Karpas-422 (cell line): ENCODE data around the gene SLC16A5. TPM values are rescaled to one million over a fixed set of nuclear protein-coding genes. Genes with fewer than 3 reads are reported as not detected.

Experiments used
- DNase-seq: peaks from one replicate; pipeline ENCODE4 v3.0.0-alpha.2; 2015
- H2AFZ ChIP-seq: fragments of 200-600 bp; sonication (generic); 2 replicates; pipeline ENCODE4 v1.6.1; 2014; ENCODE audit warnings: antibody characterized with exemption, low read length, mixed read lengths
- H3K27ac ChIP-seq: fragments of 200-600 bp; sonication (generic); 2 replicates; pipeline ENCODE4 v1.5.1; 2014; ENCODE audit warnings: mild to moderate bottlenecking, low read length, moderate library complexity
- H3K27me3 ChIP-seq: fragments of 200-600 bp; sonication (generic); 2 replicates; pipeline ENCODE4 v1.6.1; 2014; ENCODE audit warnings: low read length, mixed read lengths
- H3K36me3 ChIP-seq: fragments of 200-600 bp; sonication (generic); 2 replicates; pipeline ENCODE4 v1.6.1; 2014; ENCODE audit warnings: low read length, mixed read lengths; ENCODE audit not compliant: insufficient read depth
- H3K4me1 ChIP-seq: fragments of 200-600 bp; sonication (generic); 2 replicates; pipeline ENCODE4 v1.6.1; 2014; ENCODE audit warnings: mild to moderate bottlenecking, low read length, mixed read lengths
- H3K4me2 ChIP-seq: fragments of 200-600 bp; sonication (generic); 2 replicates; pipeline ENCODE4 v1.6.1; 2014; ENCODE audit warnings: low read length, low read depth, mild to moderate bottlenecking; ENCODE audit not compliant: poor library complexity, severe bottlenecking
- H3K4me3 ChIP-seq: fragments of 200-600 bp; sonication (generic); 2 replicates; pipeline ENCODE4 v1.5.1; 2014; ENCODE audit warnings: mild to moderate bottlenecking, antibody characterized with exemption, low read length, mixed read lengths
- H3K79me2 ChIP-seq: fragments of 200-600 bp; sonication (generic); 2 replicates; pipeline ENCODE4 v1.6.1; 2014; ENCODE audit warnings: mild to moderate bottlenecking, low read length, mixed read lengths
- H3K9ac ChIP-seq: fragments of 200-600 bp; sonication (generic); 2 replicates; pipeline ENCODE4 v1.6.0; 2014; ENCODE audit warnings: low read length
- H3K9me2 ChIP-seq: fragments of 200-600 bp; sonication (generic), shearing (Covaris generic); replicated peaks from 2 replicates; pipeline ENCODE4 v1.6.0; 2014; ENCODE audit warnings: mild to moderate bottlenecking, low read length, moderate library complexity; ENCODE audit not compliant: insufficient read depth
- H3K9me3 ChIP-seq: fragments of 300-700, 200-600 bp; sonication (generic); 2 replicates; pipeline ENCODE4 v1.6.1; 2014; ENCODE audit warnings: low read length, mixed read lengths
- H4K20me1 ChIP-seq: fragments of 200-600 bp; sonication (generic); 2 replicates; pipeline ENCODE4 v1.6.1; 2014; ENCODE audit warnings: mild to moderate bottlenecking, antibody characterized with exemption, low read length, low read depth; ENCODE audit not compliant: insufficient read depth
- total RNA-seq: library from RNA; depleted of rRNA; stranded (reverse); fragments of >200 nt; shearing (Covaris generic); gene quantifications from 2 replicates; pipeline ENCODE4 v1.2.3, GENCODE V29; 2014; ENCODE audit warnings: low replicate concordance

Gene SLC16A5
- total RNA-seq, 1 experiment from 2014 or later, result not detected

GRCh38 chr17:75108193-75108592 is 20.4 kb downstream of the SLC16A5 start:
- peak; percentile 39 for DNase-seq
- Histone ChIP-seq H2AFZ (no peak overlapping the region), H3K4me1 (peaks cover 26% of the 10 kb centered on the region), H3K27me3 (no peaks in the 10 kb centered on the region; the same call in 1 of the 2 replicates), H4K20me1 (no peaks in the 10 kb centered on the region), H3K27ac (no peak overlapping the region), H3K9me3 (no peaks in the 10 kb centered on the region), H3K4me3 (no peak overlapping the region), H3K36me3 (no peaks in the 10 kb centered on the region), H3K4me2 (no peak overlapping the region), H3K9ac (no peak overlapping the region), H3K79me2 (peaks cover 19% of the 10 kb centered on the region), H3K9me2 (no peaks in the 10 kb centered on the region)

- peaks cover 31% of the 10 kb centered on the region for H3K4me1 ChIP-seq
- H3K36me3 ChIP-seq, result no peaks in the 10 kb centered on the region
- no peaks in the 10 kb centered on the region for H3K9me3 ChIP-seq
- H3K9me2 ChIP-seq, result no peaks in the 10 kb centered on the region
- H3K4me2 ChIP-seq, result peak overlapping the region; percentile 92
- no peak overlapping the region for H3K27ac ChIP-seq
- H3K4me3 ChIP-seq, result peak overlapping the region; percentile 94
- peak overlapping the region; percentile 80 for H2AFZ ChIP-seq
- no peaks in the 10 kb centered on the region; the same call in 1 of the 2 replicates for H3K27me3 ChIP-seq
- H4K20me1 ChIP-seq, result no peaks in the 10 kb centered on the region
- peak overlapping the region; percentile 73 for H3K9ac ChIP-seq
- peaks cover 19% of the 10 kb centered on the region for H3K79me2 ChIP-seq
- peak; percentile 40 for DNase-seq
Measured at GRCh38 chr17:75109046-75109406, 21.3 kb downstream of the SLC16A5 start.

- Histone ChIP-seq H2AFZ (peak within 1 kb of the TSS; percentile 80), H3K27me3 (no peaks in the 10 kb centered on the region; the same call in 1 of the 2 replicates), H3K4me3 (peak within 1 kb of the TSS; percentile 94), H3K9ac (peak within 1 kb of the TSS; percentile 73), H3K36me3 (no peaks in the 10 kb centered on the region), H3K4me1 (peaks cover 36% of the 10 kb centered on the region), H3K27ac (no peak within 1 kb of the TSS), H3K4me2 (peak within 1 kb of the TSS; percentile 92), H3K79me2 (peaks cover 23% of the 10 kb centered on the region), H3K9me3 (no peaks in the 10 kb centered on the region), H4K20me1 (no peaks in the 10 kb centered on the region), H3K9me2 (no peaks in the 10 kb centered on the region)
- DNase-seq, result peak; percentile 95
Measured at GRCh38 chr17:75109407-75110233, 21.9 kb downstream of the SLC16A5 start, which contains the start of gene ARMC7. Gene ARMC7, plus strand, starts transcription at chr17:75109969. Its CDS starts 320 bp downstream, at chr17:75110289.

DNA sequence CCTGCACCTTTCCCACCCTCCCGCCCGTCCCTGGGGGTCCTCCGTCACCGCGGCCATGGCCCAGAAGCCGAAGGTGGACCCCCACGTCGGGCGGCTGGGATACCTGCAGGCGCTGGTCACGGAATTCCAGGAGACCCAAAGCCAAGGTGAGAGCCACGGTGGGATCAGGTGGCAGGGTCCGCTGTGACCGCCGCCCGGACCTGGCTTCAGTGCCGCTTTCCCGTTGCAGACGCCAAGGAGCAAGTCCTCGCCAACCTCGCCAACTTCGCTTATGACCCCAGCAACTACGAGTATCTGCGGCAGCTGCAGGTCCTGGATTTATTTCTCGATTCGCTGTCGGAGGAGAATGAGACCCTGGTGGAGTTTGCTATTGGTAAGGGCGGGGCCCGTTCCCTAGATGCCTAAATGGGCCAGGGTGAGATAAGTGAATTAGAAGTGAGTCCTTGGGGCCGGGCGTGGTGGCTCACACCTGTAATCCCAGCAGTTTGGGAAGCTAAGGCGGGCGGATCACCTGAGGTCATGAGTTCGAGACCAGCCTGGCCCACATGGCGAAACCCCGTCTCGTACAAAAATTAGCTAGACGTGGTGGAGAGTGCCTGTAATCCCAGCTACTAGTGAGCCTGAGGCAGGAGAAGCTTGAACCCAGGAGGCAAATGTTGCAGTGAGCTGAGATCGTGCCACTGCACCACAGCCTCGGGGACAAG is 22.6 kb downstream of the SLC16A5 start:
- peak; percentile 39 for DNase-seq
- Histone ChIP-seq H3K9ac (peak overlapping the region; percentile 73), H3K27me3 (no peaks in the 10 kb centered on the region; the same call in 1 of the 2 replicates), H4K20me1 (no peaks in the 10 kb centered on the region), H3K9me3 (no peaks in the 10 kb centered on the region), H3K4me2 (peak overlapping the region; percentile 92), H3K27ac (no peak overlapping the region), H3K4me3 (peak overlapping the region; percentile 94), H2AFZ (no peak overlapping the region), H3K36me3 (0 out of 2 replicates have a peak, but pooled peaks cover 3% of the 10 kb centered on the region), H3K4me1 (peaks cover 44% of the 10 kb centered on the region), H3K9me2 (no peaks in the 10 kb centered on the region), H3K79me2 (peaks cover 29% of the 10 kb centered on the region)

GRCh38 chr17:75111777-75112335 is 24.1 kb downstream of the SLC16A5 start:
- 0 out of 2 replicates have a peak, but pooled peaks cover 3% of the 10 kb centered on the region for H4K20me1 ChIP-seq
- H3K4me2 ChIP-seq, result peak overlapping the region; percentile 92
- H3K27ac ChIP-seq, result no peak overlapping the region
- H3K9me3 ChIP-seq, result no peaks in the 10 kb centered on the region
- H3K9me2 ChIP-seq, result no peaks in the 10 kb centered on the region
- no peak overlapping the region for H2AFZ ChIP-seq
- H3K9ac ChIP-seq, result no peak overlapping the region
- H3K79me2 ChIP-seq, result peaks cover 39% of the 10 kb centered on the region
- 0 out of 2 replicates have a peak, but pooled peaks cover 3% of the 10 kb centered on the region for H3K36me3 ChIP-seq
- no peak overlapping the region; the same call in 1 of the 2 replicates for H3K4me3 ChIP-seq
- no peak for DNase-seq
- H3K4me1 ChIP-seq, result peaks cover 52% of the 10 kb centered on the region
- no peaks in the 10 kb centered on the region; the same call in 1 of the 2 replicates for H3K27me3 ChIP-seq

GRCh38 chr17:75113798-75114551 is 26.2 kb downstream of the SLC16A5 start:
- peak; percentile 96 for DNase-seq
- Histone ChIP-seq H3K79me2 (peaks cover 41% of the 10 kb centered on the region), H3K4me3 (peak overlapping the region; percentile 59; the same call in 1 of the 2 replicates), H3K27me3 (no peaks in the 10 kb centered on the region; the same call in 1 of the 2 replicates), H4K20me1 (0 out of 2 replicates have a peak, but pooled peaks cover 3% of the 10 kb centered on the region), H3K9me2 (no peaks in the 10 kb centered on the region), H3K4me1 (peaks cover 60% of the 10 kb centered on the region), H3K36me3 (0 out of 2 replicates have a peak, but pooled peaks cover 3% of the 10 kb centered on the region), H3K27ac (0 out of 2 replicates have a peak overlapping the region, but pooled peaks have one; percentile 14), H3K9me3 (no peaks in the 10 kb centered on the region), H3K4me2 (peak overlapping the region; percentile 73), H3K9ac (peak overlapping the region; percentile 59), H2AFZ (peak overlapping the region; percentile 40; the same call in 1 of the 2 replicates)

DNA sequence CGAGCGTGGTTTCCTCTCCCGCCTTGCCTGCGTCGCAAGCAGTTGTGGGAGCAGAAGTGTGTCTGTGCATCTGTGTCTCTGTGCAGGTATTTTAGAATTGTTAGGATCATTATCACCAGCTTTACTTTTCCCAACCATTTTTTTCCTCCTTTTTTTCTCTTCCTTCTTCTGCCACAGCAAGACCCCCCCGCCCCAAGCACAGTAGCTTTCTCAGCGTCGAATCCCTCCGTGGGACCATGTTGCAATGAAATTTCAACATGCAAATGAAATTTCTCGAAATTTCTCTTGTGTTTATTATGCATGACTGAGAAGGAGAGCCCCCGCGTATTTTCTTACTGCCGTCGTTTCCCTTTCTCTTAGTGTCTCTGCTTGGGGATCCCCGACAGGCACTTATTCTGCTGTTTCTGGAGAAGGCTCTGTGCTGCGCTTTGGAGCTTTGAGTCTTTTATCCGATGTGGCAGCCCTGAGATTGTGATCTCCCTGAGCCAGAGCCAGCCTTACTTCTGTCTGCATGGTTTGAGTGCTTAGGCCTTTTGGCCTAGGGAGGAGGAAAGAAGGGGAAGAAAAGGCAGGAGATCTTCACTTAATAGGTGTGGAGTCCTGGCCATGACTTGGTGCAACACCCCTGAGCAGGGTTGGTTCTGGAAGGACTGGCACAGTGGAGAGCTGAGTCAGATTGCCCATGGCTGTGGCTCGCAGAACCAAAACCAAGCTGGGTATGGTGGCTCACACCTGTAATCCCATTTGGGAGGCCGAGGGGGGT is 27.0 kb downstream of the SLC16A5 start:
- H3K27me3 ChIP-seq, result no peaks in the 10 kb centered on the region
- H3K36me3 ChIP-seq, result 0 out of 2 replicates have a peak, but pooled peaks cover 3% of the 10 kb centered on the region
- 0 out of 2 replicates have a peak overlapping the region, but pooled peaks have one; percentile 14 for H3K27ac ChIP-seq
- H4K20me1 ChIP-seq, result 0 out of 2 replicates have a peak, but pooled peaks cover 3% of the 10 kb centered on the region
- DNase-seq, result peak; percentile 55
- no peak overlapping the region; the same call in 1 of the 2 replicates for H2AFZ ChIP-seq
- peaks cover 53% of the 10 kb centered on the region for H3K4me1 ChIP-seq
- peak overlapping the region; percentile 73 for H3K4me2 ChIP-seq
- peaks cover 41% of the 10 kb centered on the region for H3K79me2 ChIP-seq
- no peaks in the 10 kb centered on the region for H3K9me2 ChIP-seq
- H3K9me3 ChIP-seq, result no peaks in the 10 kb centered on the region
- peak overlapping the region; percentile 59 for H3K9ac ChIP-seq
- H3K4me3 ChIP-seq, result peak overlapping the region; percentile 59; the same call in 1 of the 2 replicates
